ENCODE data around the gene TMEM131. TPM values are rescaled to one million over a fixed set of nuclear protein-coding genes. Genes with fewer than 3 reads are reported as not detected.

The TMEM131 gene
- total and polyA plus RNA-seq, 2 donors: 11.4 to 15.6 TPM

DNA sequence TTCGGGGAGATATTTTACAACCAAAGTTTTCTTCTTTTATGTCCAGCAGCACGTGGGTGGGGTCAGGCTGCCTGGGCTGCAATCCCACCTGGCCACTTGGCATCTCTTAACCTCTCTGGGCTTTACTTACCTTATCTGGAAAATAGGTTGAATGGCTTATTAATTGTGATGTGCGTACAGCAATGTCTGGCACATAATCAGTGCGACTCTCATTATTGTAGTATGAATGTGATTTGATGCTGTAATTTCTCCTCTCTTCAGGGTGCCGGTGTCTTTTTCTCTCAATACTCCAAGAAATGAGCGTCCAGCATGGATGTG, 284.4 kb downstream of the TMEM131 start:
- peaks cover 16 to 21% of the 10 kb centered on the region in 2 donors for H3K36me3 ChIP-seq (ENCODE audit: control insufficient read depth in 2 of 2, insufficient read depth in 2 of 2, low read length in 1 of 2)
- peaks cover 45 to 64% of the 10 kb centered on the region in 2 donors for H3K4me1 ChIP-seq (ENCODE audit: control insufficient read depth in 2 of 2, insufficient read depth in 2 of 2, low read length in 2 of 2)
- WGBS: 96% methylated on average over 6 of the region's 6 CpGs
- no peak for DNase-seq (ENCODE audit: low read depth in 6 of 9, low spot score in 9 of 9)
- H3K27ac ChIP-seq (ENCODE audit: low read depth in 1 of 2, low read length in 1 of 2): no peak overlapping the region
- H3K9me3 ChIP-seq (ENCODE audit: control insufficient read depth in 2 of 2, insufficient read depth in 1 of 2, low read length in 1 of 2): no peaks in the 10 kb centered on the region
- no peak overlapping the region for H3K4me3 ChIP-seq (ENCODE audit: low read length in 2 of 2)
- no peaks in the 10 kb centered on the region for H3K27me3 ChIP-seq (ENCODE audit: control insufficient read depth in 2 of 2, insufficient read depth in 1 of 2, low read length in 1 of 2)

DNA sequence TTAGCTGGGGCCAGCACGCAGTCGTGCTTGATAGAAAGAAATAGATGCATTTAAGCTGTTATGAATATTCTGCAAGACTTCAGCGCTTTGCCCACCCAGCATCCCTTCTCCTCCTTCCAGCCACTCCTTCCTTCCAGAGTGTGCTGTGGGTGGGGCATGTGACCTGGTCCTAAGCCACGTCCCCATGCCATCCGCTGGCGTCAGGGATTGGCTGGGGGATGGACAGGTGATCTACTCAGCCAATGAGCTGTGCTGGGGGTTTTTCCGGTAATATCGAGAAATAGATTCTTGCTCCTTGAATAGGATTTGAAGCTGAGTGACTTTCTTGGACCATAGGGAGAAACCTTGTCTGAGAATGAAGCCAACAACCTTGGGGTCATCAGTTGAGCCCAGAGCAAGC, 287.1 kb downstream of the TMEM131 start:
- peaks cover 31 to 42% of the 10 kb centered on the region in 2 donors for H3K4me1 ChIP-seq (ENCODE audit: control insufficient read depth in 2 of 2, insufficient read depth in 2 of 2, low read length in 2 of 2)
- H3K9me3 ChIP-seq (ENCODE audit: control insufficient read depth in 2 of 2, insufficient read depth in 1 of 2, low read length in 1 of 2): no peaks in the 10 kb centered on the region
- no peak overlapping the region for H3K4me3 ChIP-seq (ENCODE audit: low read length in 2 of 2)
- H3K27me3 ChIP-seq (ENCODE audit: control insufficient read depth in 2 of 2, insufficient read depth in 1 of 2, low read length in 1 of 2): no peaks in the 10 kb centered on the region
- no peak for DNase-seq (ENCODE audit: low read depth in 6 of 9, low spot score in 9 of 9)
- no peak overlapping the region for H3K27ac ChIP-seq (ENCODE audit: low read depth in 1 of 2, low read length in 1 of 2)
- WGBS: 98% methylated on average over 8 of the region's 8 CpGs
- H3K36me3 ChIP-seq (ENCODE audit: control insufficient read depth in 2 of 2, insufficient read depth in 2 of 2, low read length in 1 of 2): no peaks in the 10 kb centered on the region

DNA sequence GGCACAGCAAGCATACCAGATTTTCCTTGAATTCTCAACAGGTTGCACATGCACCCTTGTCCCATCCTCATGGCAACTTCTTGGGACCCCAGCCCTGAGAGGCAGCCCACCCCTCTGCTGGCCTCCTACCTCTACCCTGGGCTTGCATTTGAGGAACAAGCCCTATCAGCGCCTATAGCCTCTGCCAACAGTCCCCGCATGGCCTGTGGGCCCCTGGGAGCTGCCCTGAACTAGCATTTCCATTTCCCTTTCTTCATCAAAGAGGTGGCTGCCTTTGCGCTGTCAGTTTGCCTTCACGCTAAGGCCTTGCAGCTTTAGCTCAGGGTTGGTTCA, 287.7 kb downstream of the TMEM131 start:
- 85% methylated on average over 4 of the region's 4 CpGs for WGBS
- Histone ChIP-seq H3K4me1 (ENCODE audit: control insufficient read depth in 2 of 2, insufficient read depth in 2 of 2, low read length in 2 of 2) (peaks cover 27 to 38% of the 10 kb centered on the region in 2 donors), H3K27ac (ENCODE audit: low read depth in 1 of 2, low read length in 1 of 2) (no peak overlapping the region), H3K27me3 (ENCODE audit: control insufficient read depth in 2 of 2, insufficient read depth in 1 of 2, low read length in 1 of 2) (no peaks in the 10 kb centered on the region), H3K4me3 (ENCODE audit: low read length in 2 of 2) (no peak overlapping the region), H3K9me3 (ENCODE audit: control insufficient read depth in 2 of 2, insufficient read depth in 1 of 2, low read length in 1 of 2) (no peaks in the 10 kb centered on the region), H3K36me3 (ENCODE audit: control insufficient read depth in 2 of 2, insufficient read depth in 2 of 2, low read length in 1 of 2) (no peaks in the 10 kb centered on the region)
- no peak for DNase-seq (ENCODE audit: low read depth in 6 of 9, low spot score in 9 of 9)

DNA sequence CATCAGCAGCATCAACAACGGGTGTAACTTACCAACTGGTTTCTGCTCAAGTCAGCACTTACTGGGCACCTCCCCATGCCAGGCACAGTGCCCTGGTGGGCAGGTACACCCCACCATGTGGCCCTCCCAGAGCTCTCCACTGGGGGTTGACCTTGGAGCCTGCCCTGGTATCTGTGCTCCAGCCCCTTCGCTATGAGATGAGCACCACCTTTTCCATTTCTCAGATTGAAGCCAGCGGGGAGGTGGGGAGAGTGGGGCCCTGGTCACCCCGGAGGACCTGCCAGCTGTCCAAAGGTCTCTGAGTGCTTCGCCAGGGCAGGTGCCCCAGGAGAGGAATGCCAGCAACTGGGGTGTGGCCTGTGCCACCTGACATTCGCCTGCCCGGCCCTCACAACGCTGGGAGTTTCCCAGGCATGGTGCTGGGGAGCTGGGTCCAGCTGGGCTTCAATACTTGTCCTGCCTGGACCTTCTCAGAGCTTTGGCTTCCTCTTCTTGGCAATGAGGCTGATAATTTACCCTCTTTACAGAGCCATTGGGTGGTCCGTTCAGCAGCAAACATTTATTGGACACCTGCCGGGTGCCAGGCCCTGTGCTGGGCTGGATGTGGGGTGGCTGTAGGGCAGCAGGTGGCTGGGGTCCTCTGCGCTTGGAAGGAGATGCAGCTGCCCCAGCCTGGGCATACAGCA, 288.2 kb downstream of the TMEM131 start:
- no peaks in the 10 kb centered on the region for H3K36me3 ChIP-seq (ENCODE audit: control insufficient read depth in 2 of 2, insufficient read depth in 2 of 2, low read length in 1 of 2)
- peaks cover 22 to 33% of the 10 kb centered on the region in 2 donors for H3K4me1 ChIP-seq (ENCODE audit: control insufficient read depth in 2 of 2, insufficient read depth in 2 of 2, low read length in 2 of 2)
- H3K9me3 ChIP-seq (ENCODE audit: control insufficient read depth in 2 of 2, insufficient read depth in 1 of 2, low read length in 1 of 2): no peaks in the 10 kb centered on the region
- DNase-seq (ENCODE audit: low read depth in 6 of 9, low spot score in 9 of 9): no peak
- no peak overlapping the region for H3K4me3 ChIP-seq (ENCODE audit: low read length in 2 of 2)
- no peaks in the 10 kb centered on the region for H3K27me3 ChIP-seq (ENCODE audit: control insufficient read depth in 2 of 2, insufficient read depth in 1 of 2, low read length in 1 of 2)
- H3K27ac ChIP-seq (ENCODE audit: low read depth in 1 of 2, low read length in 1 of 2): no peak overlapping the region
- WGBS: 93% methylated on average over 11 of the region's 11 CpGs

DNA sequence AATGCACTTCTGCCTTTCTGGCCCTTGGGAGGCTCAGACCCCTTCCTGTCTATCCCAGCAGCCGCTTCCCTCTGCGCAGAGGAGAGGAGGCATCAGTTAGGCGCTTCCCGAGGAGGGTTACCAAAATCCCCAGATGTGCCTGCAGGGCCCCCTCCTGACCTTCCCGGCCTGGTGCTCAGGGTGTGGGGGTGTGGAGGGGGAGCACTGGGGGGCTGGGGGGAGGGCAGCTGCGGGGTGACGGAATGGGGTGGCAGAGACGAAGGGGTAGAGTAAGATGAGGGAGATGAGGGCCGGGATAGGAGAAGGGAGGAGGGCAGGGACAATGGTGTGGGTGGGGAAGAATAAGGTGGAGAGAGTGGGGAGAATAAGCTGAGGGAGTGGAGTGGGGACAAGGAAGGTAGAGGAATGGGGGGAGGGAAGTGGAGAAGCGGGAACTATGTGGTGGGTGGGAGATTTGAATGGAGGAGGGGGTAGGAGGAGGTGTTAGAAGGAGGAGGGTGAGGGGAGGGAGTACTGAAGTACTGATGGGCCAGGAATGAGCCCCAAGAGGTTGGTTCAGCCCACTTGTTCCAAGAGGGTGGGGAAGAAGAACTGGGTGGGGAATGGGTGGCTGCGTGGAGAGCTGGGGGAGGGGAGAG, 288.9 kb downstream of the TMEM131 start:
- no peak for DNase-seq (ENCODE audit: low read depth in 6 of 9, low spot score in 9 of 9)
- Histone ChIP-seq H3K27me3 (ENCODE audit: control insufficient read depth in 2 of 2, insufficient read depth in 1 of 2, low read length in 1 of 2) (no peaks in the 10 kb centered on the region), H3K4me3 (ENCODE audit: low read length in 2 of 2) (no peak overlapping the region), H3K27ac (ENCODE audit: low read depth in 1 of 2, low read length in 1 of 2) (no peak overlapping the region), H3K9me3 (ENCODE audit: control insufficient read depth in 2 of 2, insufficient read depth in 1 of 2, low read length in 1 of 2) (no peaks in the 10 kb centered on the region), H3K4me1 (ENCODE audit: control insufficient read depth in 2 of 2, insufficient read depth in 2 of 2, low read length in 2 of 2) (peaks cover 16 to 27% of the 10 kb centered on the region in 2 donors), H3K36me3 (ENCODE audit: control insufficient read depth in 2 of 2, insufficient read depth in 2 of 2, low read length in 1 of 2) (no peaks in the 10 kb centered on the region)
- WGBS: 97% methylated on average over 11 of the region's 11 CpGs

Other genes with a start within 250 kb of the TMEM131 start
- gene VWA3B, start 91.2 kb upstream of the TMEM131 start, total RNA-seq: 3.2 TPM
- gene VWA3B, start 91.2 kb upstream of the TMEM131 start, polyA plus RNA-seq: 0.30 TPM

Measured in thymus (tissue), 11 donors.